Activated T-cell treated with anti-CD3 and anti-CD28 coated beads for 1 hour (primary cell): ENCODE data around the gene PNPO.

Source experiments
- DNase-seq: peaks from one replicate; pipeline ENCODE4 v3.0.0-alpha.2; 2020; ENCODE audit warnings: low read depth

Gene PNPO

GRCh38 chr17:47949946-47950345 lies 8.6 kb downstream of the PNPO start:
- no peak for DNase-seq

DNA sequence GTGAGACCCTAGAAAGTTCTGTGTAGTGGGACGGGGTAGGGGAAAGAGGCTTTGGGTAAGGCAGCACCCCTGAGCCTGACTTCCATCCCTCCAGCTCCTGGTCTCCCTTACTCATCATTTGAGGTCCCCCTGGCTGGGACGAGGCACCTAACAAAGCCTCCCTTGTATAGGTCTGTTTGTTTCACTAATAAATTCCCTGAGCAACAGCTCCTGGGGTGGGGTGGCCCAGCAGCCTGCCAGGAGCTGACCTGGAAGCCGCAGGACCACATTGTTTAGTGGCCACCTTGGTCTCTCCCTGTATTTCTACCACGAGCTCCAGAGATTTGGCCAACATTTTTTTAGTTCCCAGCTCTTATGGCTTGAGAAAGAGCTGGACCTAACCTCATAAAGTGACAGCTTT lies 9.1 kb downstream of the PNPO start:
- DNase-seq, result no peak

DNA sequence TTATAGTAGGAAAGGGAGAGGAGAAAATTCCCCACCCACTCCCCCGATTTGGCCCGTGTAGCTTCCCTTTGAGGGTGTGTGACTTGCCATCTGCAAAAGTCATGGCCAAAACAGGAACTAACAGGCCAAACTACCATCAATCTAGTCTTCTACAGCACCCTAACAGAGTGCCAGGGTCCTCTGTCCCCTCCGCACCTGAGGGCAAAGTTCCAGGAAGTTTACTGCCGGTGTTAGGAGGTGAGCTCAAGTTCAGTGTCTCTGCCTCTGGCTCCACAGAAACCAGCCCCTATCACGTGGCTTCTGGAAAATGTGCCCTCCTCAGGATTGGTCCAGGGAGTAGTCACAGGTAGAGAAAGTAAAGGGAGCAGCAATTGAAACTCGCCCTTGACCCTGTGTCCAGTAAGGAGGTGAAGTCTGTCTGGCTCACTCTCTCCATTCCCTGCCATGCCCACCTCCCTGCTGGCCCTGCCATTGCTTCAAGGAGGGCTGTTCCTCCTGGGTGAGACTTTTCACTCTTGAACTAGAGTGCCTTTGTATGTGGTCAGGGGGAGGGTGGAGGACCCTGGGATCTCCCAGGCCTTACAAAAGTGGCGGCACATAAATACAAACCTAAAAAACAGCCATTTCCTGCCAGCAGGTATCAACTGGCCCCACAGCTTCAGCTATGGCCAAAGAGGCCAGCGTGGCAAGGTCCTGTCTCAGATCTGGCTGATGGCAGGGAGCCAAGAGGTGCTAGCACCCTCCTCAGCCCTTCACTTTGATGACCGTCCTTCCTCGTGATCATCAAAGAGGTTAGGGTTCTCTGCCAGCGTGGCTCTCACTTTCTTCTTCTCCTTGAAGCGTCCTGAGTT lies 11.0 kb downstream of the PNPO start:
- DNase-seq, result no peak

DNA sequence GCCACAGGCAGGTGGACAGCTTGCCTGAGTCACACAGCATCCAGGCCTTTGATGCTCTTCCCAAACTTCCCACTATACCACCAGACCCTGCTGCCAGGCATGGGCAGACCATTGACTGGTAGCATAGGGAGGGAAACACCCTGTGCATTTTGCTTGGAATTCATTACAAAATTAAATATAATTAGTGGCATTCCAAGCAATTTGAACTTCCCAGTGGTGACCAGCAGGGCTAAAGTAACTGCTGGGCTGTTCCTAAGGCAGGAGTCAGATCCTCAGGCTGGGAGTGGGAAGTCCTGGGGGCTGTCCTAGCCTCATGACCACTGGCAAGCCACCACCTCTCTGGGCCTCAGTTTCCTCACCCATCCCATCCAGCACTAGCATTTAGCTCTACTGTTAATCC lies 12.5 kb downstream of the PNPO start:
- DNase-seq, result no peak

DNA sequence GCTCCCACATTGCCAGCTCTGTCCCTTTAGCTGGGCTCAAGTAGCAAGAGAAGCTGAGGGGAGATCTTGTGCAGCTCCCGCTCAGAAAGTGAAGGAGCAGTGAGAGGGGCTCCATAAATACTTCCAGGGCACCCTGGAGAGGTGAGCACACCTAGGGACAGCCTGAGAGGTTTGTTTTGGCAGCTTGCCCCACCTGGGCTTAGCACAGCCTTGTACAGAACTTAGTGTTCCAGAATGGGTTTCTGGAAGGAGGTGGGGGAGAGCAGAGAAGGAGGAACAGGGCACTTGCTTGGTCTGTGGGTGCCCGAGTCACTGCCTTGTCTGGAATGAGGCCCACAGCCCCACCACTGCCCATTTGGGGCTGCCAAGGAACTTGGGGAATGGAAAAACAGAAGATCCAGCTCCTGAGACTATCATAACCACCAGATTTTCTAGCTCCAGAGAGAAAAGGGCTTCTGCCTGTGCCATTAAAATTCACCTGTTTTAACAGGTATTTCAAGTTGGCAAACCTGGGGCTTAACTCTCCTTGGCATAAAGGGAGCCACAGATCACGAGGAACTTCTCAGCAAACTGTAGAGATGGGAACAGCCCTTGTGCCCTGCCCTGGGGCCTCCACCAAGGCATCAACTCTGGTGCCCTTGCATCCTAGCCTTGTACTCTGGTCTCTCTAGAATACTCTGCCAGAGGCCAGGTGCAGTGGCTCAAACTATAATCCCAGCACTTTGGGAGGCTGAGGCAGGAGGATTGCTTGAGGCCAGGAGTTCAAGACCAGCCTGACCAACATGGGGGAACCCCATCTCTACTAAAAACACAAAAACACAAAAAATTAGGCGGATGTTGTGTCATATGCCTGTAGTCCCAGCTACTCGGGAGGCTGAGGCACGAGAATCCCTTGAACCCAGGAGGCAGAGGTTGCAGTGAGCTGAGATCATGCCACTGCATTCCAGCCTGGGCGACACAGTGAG lies 14.4 kb downstream of the PNPO start:
- DNase-seq, result no peak

- DNase-seq, result no peak
These were observed 15.6 kb downstream of the PNPO start for GRCh38 chr17:47956791-47957590.

DNA sequence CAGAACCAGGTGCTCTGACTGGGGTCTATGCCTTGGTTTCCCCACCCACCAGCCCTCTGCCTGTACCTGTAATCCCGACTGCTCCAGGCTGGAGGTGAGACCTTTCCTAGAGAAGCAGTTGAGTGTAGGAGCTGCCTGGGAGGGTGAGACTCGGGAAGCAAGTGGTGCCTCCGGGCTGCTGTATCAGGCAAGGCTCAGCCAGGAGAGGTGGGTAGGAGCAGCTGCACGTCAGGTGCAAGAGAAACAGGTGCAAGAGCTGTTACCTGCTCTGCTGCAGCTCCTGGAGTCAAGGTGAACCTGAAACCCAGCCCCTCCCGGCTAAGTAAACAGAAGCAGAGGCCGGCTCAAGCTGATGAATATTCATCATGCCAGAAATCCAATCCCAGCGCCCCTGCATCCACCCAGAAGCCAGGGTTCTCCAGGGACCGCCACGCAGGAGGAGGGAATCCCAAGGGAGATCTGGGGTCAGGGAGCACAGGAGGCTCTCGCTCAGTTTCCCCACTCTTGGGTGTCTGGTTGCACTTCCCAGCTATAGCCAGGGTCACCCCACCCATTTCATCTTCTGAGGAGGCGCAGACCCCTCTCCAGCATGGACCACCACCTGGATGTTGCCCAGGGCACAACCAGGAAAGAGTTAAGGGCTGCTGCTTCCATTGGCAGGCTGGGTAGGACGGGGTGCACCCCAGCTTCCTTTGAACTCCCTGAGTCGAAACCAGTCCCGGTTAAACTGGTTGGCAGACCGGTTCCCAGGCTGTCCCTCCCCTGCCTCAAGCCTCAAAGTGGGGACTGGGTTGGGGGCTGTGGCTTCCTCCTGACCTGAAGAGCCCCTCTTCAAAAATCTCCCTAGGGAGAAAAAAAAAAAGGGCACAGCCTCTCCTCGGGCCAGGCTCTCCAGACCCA lies 16.5 kb downstream of the PNPO start, which contains the start of gene PRR15L:
Gene PRR15L, minus strand, starts transcription at position 293 of the 900 bp plus-strand sequence. CDS start 4,649 bp downstream, outside the sequence.
- DNase-seq, result no peak

DNA sequence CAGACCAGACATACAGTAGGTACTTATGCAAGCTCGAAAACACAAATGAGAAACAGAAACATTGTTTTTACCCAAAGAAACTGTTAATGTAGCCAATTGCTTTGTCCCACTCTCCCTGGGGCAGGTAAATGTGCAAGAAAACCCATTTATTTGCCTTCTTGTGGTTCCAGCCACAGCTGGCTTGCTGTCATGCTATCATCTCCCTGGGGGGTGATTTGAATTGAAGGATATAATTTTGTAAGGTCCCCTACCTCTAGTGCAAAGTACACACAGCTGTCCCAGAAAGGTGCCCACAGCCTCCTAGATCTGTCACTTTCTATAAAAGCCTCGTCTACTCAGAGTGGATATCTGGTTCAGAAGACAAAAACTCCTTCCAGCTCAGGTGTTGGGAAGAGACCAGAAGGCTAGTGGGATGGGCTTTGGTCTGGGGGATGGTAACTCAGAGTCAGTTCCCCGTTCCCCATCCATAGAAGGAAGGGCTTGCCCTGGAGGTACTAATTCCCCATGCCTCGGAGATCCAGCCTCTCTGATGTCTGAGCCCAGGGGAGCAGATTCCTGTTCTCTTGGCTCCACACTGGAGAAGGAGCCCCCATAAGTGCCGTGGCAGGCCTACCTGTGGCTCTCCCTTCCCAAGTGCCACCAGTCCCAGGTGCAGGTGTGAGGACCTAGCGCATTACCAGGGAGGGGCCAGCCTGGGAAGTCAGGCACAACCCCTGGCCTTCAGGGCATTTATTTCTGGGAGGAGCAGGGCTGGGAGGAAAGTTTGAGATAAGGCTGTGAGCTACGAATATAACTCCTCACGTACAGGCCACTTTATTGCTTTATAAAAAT lies 18.7 kb downstream of the PNPO start:
- no peak for DNase-seq

- no peak for DNase-seq
These were observed 20.0 kb downstream of the PNPO start for GRCh38 chr17:47961406-47961805.

DNA sequence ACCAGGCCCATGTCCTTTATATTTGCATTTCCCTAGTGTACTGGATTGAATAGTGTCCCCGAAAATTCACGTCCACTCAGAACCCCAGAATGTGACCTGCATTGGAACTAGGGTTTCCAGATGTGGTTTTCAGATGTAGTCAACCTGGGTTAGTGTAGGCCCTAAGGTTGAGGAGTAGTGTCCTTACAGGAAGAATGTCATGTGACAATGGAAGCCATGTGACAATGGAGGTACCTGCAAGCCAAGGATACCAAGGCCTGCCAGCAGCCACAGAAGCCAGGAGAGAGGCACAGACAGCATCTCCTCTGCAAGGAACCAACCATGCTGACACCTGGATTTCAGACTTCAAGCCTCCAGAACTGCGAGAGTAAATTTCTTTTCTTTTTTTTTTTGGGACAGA lies 21.5 kb downstream of the PNPO start:
- DNase-seq, result no peak

- no peak for DNase-seq
These were observed 23.5 kb downstream of the PNPO start for GRCh38 chr17:47964856-47965255.

GRCh38 chr17:47966079-47966519 lies 24.7 kb downstream of the PNPO start:
- no peak for DNase-seq

DNA sequence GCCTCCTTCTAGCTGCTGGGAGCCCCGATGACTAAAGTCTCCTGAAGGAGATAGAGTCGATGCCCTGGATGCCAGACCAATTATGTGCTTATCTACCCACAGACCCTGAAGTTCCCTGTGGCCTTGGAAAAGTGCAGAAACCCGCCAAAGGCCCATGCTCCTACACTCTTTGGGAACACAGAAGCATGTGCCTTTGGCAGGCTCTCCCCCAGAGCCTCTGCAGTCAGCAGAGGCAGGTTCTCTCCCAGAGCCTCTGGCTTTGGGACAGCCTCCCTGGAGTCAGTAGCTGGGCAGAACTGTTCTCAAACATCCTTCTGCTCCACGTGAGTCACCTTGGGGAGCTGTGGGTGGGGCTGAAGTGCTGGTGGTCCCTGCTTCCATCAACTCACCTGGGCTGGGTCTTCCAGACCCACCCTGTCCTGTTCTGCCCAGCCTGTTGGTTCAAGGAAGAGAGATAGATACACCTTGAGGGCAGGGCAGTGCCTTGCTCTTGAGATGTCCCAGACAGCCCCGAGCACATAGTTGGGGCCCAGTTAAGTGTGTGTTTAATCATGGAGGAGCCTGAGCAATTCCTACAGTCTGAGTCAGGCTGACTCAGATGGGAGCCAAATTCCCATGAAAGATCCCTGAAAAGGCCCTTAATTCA lies 26.4 kb downstream of the PNPO start:
- DNase-seq, result no peak

GRCh38 chr17:47968836-47969235 lies 27.5 kb downstream of the PNPO start:
- no peak for DNase-seq

- DNase-seq, result no peak
These were observed 28.8 kb downstream of the PNPO start for GRCh38 chr17:47969930-47970724.

DNA sequence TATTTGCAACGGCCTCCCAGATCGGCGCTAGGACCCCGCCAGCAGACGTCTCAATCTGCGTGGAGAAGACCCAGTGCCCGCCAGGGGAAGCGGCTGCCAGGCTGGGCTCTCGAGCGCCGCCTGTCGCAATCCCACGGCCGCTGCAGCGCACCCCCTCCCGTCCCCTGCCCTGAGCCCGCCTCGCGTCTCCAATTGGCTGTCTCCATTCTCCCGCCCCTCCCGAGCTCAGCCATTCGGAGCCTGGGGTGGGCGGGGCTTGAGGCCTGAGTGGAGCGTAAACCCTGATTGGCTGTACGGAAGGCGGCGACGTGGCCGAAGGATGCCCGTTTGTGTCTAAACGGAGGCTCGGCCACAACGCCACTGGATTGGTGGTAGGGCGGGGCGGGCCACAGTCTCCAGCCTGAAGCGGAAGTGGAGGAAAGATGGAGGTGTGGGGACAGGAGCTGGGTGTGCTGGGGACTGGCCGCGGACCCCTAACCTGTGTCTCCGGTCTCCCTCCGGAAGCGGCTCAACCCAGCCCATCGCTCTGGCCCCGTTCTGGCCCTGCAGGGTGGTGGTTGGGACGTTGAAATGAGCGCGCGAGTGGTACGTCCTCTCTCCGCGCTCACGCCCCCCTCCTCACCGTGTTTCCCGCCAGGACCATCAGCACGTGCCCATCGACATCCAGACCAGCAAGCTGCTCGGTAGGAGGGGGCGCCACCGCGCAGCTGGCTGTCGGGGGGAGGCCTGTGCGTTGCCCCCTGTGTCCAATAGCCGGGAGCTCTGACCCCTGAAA lies 29.5 kb downstream of the PNPO start, which contains the start of gene CDK5RAP3:
Gene CDK5RAP3, plus strand, starts transcription at position 389 of the 775 bp plus-strand sequence. Its CDS starts 34 bp downstream, at position 423.
- peak; percentile 98 for DNase-seq

- DNase-seq, result no peak
These were observed 32.2 kb downstream of the PNPO start for GRCh38 chr17:47973541-47973940.
